GM10266 (cell line): ENCODE data around the gene XIRP1.
"Not testable (repeated sequence)": the region's sequence is repeated elsewhere in the genome, so short reads cannot be mapped to it uniquely, and the experiment has no call there.

Experiments
- DNase-seq: peaks from one replicate; pipeline ENCODE4 v3.0.0; 2012; ENCODE audit errors: extremely low spot score
- TF ChIP-seq, protein P1 (sequence below): IDR thresholded peaks from 2 replicates; pipeline ENCODE4 v1.5.1; 2012; ENCODE audit warnings: mild to moderate bottlenecking, low read depth; ENCODE audit not compliant: control insufficient read depth, insufficient read depth; ENCODE audit errors: missing control alignments

Gene XIRP1

DNA sequence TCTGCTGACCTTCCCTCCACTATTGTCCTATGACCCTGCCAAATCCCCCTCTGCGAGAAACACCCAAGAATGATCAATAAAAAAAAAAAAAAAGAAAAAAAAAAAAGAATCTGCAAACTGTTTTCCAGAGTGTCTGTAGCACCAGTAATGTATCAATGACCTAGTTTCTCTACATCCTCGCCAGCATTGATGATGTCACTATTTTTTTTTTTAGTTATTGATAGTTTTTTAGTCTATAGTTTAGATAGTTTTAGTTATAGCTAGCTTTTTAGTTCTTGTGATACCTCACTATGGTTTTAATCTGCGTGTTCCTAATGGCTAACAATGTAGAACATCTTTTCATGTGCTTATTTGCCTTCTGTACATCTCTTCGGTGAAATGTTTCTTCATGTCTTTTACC lies 36.1 kb upstream of the XIRP1 start:
- DNase-seq = no peak
- TF ChIP-seq, protein P1, sequence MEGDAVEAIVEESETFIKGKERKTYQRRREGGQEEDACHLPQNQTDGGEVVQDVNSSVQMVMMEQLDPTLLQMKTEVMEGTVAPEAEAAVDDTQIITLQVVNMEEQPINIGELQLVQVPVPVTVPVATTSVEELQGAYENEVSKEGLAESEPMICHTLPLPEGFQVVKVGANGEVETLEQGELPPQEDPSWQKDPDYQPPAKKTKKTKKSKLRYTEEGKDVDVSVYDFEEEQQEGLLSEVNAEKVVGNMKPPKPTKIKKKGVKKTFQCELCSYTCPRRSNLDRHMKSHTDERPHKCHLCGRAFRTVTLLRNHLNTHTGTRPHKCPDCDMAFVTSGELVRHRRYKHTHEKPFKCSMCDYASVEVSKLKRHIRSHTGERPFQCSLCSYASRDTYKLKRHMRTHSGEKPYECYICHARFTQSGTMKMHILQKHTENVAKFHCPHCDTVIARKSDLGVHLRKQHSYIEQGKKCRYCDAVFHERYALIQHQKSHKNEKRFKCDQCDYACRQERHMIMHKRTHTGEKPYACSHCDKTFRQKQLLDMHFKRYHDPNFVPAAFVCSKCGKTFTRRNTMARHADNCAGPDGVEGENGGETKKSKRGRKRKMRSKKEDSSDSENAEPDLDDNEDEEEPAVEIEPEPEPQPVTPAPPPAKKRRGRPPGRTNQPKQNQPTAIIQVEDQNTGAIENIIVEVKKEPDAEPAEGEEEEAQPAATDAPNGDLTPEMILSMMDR = no peak

DNA sequence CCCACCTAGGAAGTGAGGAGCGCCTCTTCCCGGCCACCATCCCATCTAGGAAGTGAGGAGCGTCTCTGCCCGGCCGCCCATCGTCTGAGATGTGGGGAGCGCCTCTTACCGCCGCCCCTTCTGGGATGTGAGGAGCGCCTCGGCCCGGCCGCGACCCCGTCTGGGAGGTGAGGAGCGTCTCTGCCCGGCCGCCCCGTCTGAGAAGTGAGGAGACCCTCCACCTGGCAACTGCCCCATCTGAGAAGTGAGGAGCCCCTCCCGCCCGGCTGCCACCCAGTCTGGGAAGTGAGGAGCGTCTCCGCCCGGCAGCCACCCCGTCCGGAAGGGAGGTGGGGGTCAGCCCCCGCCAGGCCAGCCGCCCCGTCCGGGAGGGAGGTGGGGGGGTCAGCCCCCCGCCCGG lies 35.2 kb upstream of the XIRP1 start:
- DNase-seq = not testable (repeated sequence)

DNA sequence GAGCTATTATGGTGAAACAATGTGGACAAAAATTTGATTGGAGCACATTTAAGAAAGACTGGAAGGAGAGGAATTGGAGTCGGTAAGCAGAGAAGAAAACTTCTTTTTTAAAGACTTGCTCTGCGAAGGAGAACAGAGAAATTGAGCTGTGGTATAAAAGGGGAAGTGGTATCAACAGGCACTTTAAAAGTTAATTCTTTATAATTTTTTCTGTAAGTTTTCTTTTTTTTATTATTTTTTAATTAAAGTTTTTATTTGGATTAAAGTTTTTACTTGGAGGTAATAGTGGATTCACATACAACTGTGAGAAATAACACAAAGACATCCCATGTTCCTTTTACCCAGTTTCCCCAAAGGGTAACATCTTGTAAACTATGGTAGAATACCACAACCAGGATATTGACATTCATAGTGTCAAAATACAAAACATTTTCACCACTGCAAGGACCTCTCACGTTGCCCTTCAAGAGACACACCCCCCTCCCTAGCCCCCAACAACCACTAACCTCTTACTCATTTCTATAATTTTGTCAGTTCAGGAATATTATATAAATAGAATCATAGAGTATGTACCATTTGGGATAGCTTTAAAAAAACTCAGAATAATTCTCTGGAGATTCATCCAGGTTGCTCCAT lies 33.8 kb upstream of the XIRP1 start:
- TF ChIP-seq, protein P1 = no peak
- DNase-seq = no peak

DNA sequence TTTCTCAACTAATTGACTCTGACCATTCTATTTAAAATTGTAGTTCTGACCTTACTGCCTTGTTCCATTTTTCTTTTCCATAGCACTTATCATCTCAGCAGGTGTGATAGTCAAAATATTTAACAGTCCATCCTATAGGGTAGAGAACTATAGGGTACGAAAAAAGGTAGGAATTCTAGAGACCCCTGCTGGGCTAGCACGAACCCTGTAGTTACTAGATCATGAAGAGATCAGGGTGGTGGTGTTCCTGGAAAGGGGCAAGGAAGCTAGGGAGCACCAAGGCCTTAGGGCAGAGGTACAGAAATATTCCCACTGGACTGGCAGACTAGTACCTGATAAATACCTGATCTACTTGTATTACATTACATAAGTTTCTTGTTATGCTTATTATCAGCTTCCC lies 31.9 kb upstream of the XIRP1 start:
- no peak for DNase-seq

DNA sequence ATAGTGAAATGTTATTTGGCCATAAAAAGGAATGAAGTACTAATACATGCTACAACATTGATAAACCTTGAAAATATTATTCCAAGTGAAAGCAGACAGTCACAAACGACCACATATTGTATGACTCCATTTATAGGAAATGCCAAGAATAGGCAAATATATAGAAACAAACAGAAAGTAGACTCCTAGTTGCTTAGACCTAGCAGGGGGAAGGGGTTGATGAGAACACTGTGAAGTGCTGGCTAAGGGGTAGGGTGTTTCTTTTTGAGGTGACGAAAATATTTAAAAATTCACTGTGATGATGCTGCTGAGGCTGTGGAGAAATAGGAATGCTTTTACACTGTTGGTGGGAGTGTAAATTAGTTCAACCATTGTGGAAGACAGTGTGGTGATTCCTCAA lies 30.5 kb upstream of the XIRP1 start:
- TF ChIP-seq, protein P1 = no peak
- DNase-seq = no peak

More for the DNA sequence above, 31.9 kb upstream of the XIRP1 start:
- TF ChIP-seq, protein P1 = no peak

DNA sequence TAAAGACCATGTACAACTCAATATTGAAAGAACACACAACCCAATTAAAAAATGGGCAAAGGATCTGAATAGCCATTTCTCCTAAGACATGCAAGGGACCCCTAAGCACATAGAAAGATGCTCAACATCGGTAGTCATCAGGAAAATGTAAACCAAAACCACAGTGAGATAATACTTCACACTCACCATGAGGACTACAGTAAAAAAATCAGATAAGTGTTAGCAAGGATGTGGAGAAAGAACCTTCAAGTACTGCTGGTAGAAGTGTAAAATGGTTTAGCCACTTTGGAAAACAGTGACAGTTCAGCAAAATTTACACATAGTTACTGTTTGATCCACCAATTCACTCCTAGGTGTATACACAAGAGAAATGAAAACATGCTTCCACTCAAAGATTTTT lies 30.1 kb upstream of the XIRP1 start:
- TF ChIP-seq, protein P1 = no peak

DNA sequence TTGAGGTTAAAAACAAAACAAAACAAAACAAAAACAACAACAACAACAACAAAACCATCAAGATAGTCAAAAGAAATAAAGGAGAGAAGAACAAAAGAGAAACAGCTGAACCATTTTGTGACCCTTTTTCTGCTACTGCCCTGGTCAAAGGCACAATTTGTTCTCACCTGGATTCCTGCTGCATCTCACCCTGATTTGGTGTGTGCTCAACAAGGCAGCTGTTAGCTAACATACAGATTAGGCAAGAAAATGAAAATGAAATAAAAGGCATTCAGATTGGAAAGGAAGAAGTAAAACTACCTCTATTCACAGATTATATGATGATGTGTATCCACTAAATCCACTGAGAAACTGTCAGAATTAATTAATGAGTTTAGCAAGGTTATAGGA lies 28.7 kb upstream of the XIRP1 start:
- no peak for DNase-seq
- TF ChIP-seq, protein P1 = no peak

More for the DNA sequence above, 30.1 kb upstream of the XIRP1 start:
- no peak for DNase-seq
